GM21619 (cell line): Measurements from ENCODE around the gene TMEM62.
"Not testable (repeated sequence)": the region's sequence is repeated elsewhere in the genome, so short reads cannot be mapped to it uniquely, and the experiment has no call there.

Experiments used
- ATAC-seq: cut with Tn5 transposase; IDR thresholded peaks from one replicate; pipeline ENCODE4 v1.9.1; 2021; ENCODE audit not compliant: unreplicated experiment

The TMEM62 gene

GRCh38 chr15:43118829-43119228 lies 14.6 kb upstream of the TMEM62 start:
- no peak for ATAC-seq

- no peak for ATAC-seq
Measured at GRCh38 chr15:43121863-43122262, 11.5 kb upstream of the TMEM62 start.

GRCh38 chr15:43125100-43125661 lies 8.2 kb upstream of the TMEM62 start:
- no peak for ATAC-seq

GRCh38 chr15:43126356-43126755 lies 7.0 kb upstream of the TMEM62 start:
- no peak for ATAC-seq

- ATAC-seq = no peak
Measured at GRCh38 chr15:43127752-43128151, 5.6 kb upstream of the TMEM62 start.

- not testable (repeated sequence) for ATAC-seq
Measured at GRCh38 chr15:43128174-43128979, 5.0 kb upstream of the TMEM62 start.

- no peak for ATAC-seq
Measured at GRCh38 chr15:43128980-43129335, 4.4 kb upstream of the TMEM62 start.

GRCh38 chr15:43132830-43133429 lies 456 bp upstream of the TMEM62 start:
- ATAC-seq = no peak

GRCh38 chr15:43134157-43134635 lies 810 bp downstream of the TMEM62 start:
- ATAC-seq = peak; percentile 9

- ATAC-seq = no peak
Measured at GRCh38 chr15:43135351-43135750, 2.0 kb downstream of the TMEM62 start.

GRCh38 chr15:43143203-43143941 lies 10.0 kb downstream of the TMEM62 start:
- ATAC-seq = no peak

GRCh38 chr15:43144512-43144911 lies 11.1 kb downstream of the TMEM62 start:
- ATAC-seq = no peak

- no peak for ATAC-seq
Measured at GRCh38 chr15:43146184-43146583, 12.8 kb downstream of the TMEM62 start.

- no peak for ATAC-seq
Measured at GRCh38 chr15:43150191-43150929, 17.0 kb downstream of the TMEM62 start.

- ATAC-seq = no peak
Measured at GRCh38 chr15:43151688-43152087, 18.3 kb downstream of the TMEM62 start.

GRCh38 chr15:43153269-43153668 lies 19.9 kb downstream of the TMEM62 start:
- no peak for ATAC-seq

GRCh38 chr15:43165801-43166325 lies 32.5 kb downstream of the TMEM62 start:
- no peak for ATAC-seq

- not testable (repeated sequence) for ATAC-seq
Measured at GRCh38 chr15:43167261-43167660, 33.9 kb downstream of the TMEM62 start.

- ATAC-seq = no peak
Measured at GRCh38 chr15:43168192-43169107, 35.1 kb downstream of the TMEM62 start.
